K562 (cell line): ENCODE measurements around the gene MRAS. TPM values are rescaled to one million over a fixed set of nuclear protein-coding genes. Genes with fewer than 3 reads are reported as not detected.

ENCODE experiments used
- ATAC-seq: fragments of 200-7000 bp; cut with Tn5 transposase; 3 replicates; pipeline ENCODE4 v1.9.1; 2020; ENCODE audit warnings: moderate library complexity
- BruUV-seq: library from RNA; stranded (reverse); fragments of 400-500 nt; replicated peaks from 2 replicates; lab custom pipeline; 2021; lab: Mats Ljungman, UMichigan
- CTCF ChIA-PET: fragments of 300-600 bp; formaldehyde crosslinking; extraction: SDS; loops from one replicate; lab custom pipeline; 2021; ENCODE audit warnings: low intra/inter-chr PET ratio; lab: Yijun Ruan, JAX
- POLR2A ChIA-PET: fragments of 300-600, 350-650 bp; sonication (Branson Sonifier 250); formaldehyde crosslinking; extraction: SDS; loops from one replicate; lab custom pipeline; 2021; ENCODE audit warnings: antibody characterized with exemption, inconsistent platforms; lab: Yijun Ruan, JAX
- DNase-seq, 4 experiments: peaks; one replicate each; pipeline versions ENCODE4 v3.0.0 to v3.0.0-alpha.2; 2011 to 2018; ENCODE audit warnings: low spot score in 3 of 4, mixed read lengths in 3 of 4; ENCODE audit errors: extremely low read depth in 1 of 4
- FAIRE-seq: peaks from 2 replicates; lab custom pipeline; 2011; peaks lifted over from hg19 to GRCh38; lab: Jason Lieb, UNC
- H2AFZ ChIP-seq: 2 replicates; pipeline ENCODE4 v1.6.0; 2011; ENCODE audit warnings: low read depth, low read length, control low read depth, inconsistent platforms
- H3K27ac ChIP-seq: fragments of 200-600 bp; 3 replicates; pipeline ENCODE4 v1.8.0; 2011; ENCODE audit warnings: low read depth, mild to moderate bottlenecking, control low read depth, inconsistent platforms, low read length, moderate library complexity, mixed read lengths; ENCODE audit errors: extremely low read depth
- H3K27me3 ChIP-seq, 2 experiments: fragments of 300-600 bp in 1 of 2; 2 replicates in 1 of 2; 3 replicates in 1 of 2; pipeline versions ENCODE4 v1.6.0 to v1.8.0; 2011; ENCODE audit warnings: inconsistent platforms in 2 of 2, low read length in 2 of 2, mild to moderate bottlenecking in 1 of 2, mixed read lengths in 1 of 2, moderate library complexity in 1 of 2; ENCODE audit not compliant: control insufficient read depth in 2 of 2, insufficient read depth in 2 of 2
- H3K36me3 ChIP-seq: fragments of 300-600 bp; 3 replicates; pipeline ENCODE4 v1.8.0; 2011; ENCODE audit warnings: mild to moderate bottlenecking, low read length, inconsistent platforms; ENCODE audit not compliant: control insufficient read depth, insufficient read depth
- H3K4me1 ChIP-seq, 2 experiments: fragments of 200-600 bp in 1 of 2; replicated peaks in 1 of 2; 2 replicates in 1 of 2; 3 replicates in 1 of 2; pipeline versions ENCODE4 v1.5.1 to v1.8.0; 2011; ENCODE audit warnings: inconsistent platforms in 2 of 2, low read length in 2 of 2, mild to moderate bottlenecking in 1 of 2, mixed read lengths in 1 of 2, moderate library complexity in 1 of 2; ENCODE audit not compliant: control insufficient read depth in 2 of 2, insufficient read depth in 2 of 2
- H3K4me2 ChIP-seq: 2 replicates; pipeline ENCODE4 v1.6.1; 2011; ENCODE audit warnings: low read length, control low read depth, inconsistent platforms, mixed read lengths; ENCODE audit not compliant: insufficient read depth
- H3K4me3 ChIP-seq: fragments of 200-600 bp; sonication (generic), shearing (Covaris generic); 2 replicates; pipeline ENCODE4 v1.5.1; 2016; ENCODE audit warnings: control low read depth, inconsistent platforms
- H3K79me2 ChIP-seq: fragments of 200-600 bp; 3 replicates; pipeline ENCODE4 v1.8.0; 2011; ENCODE audit warnings: low read length, inconsistent platforms; ENCODE audit not compliant: control insufficient read depth, insufficient read depth
- H3K9ac ChIP-seq, 2 experiments: 2 replicates each; pipeline versions ENCODE4 v1.6.0 to v1.6.1; 2011; ENCODE audit warnings: low read depth in 2 of 2, low read length in 2 of 2, control low read depth in 1 of 2, inconsistent platforms in 1 of 2, mild to moderate bottlenecking in 1 of 2, mixed read lengths in 1 of 2; ENCODE audit not compliant: insufficient read depth in 1 of 2
- H3K9me1 ChIP-seq: one replicate; pipeline ENCODE4 v1.6.0; 2011; ENCODE audit warnings: inconsistent platforms, mild to moderate bottlenecking, low read length, moderate library complexity; ENCODE audit not compliant: control insufficient read depth, insufficient read depth
- H3K9me3 ChIP-seq: replicated peaks from 2 replicates; pipeline ENCODE4 v1.5.1; 2011; ENCODE audit warnings: low read depth, low read length, inconsistent platforms; ENCODE audit not compliant: control insufficient read depth, insufficient read depth
- H4K20me1 ChIP-seq: replicated peaks from 2 replicates; pipeline ENCODE4 v1.6.1; 2011; ENCODE audit warnings: low read length, inconsistent platforms, mixed read lengths; ENCODE audit not compliant: control insufficient read depth, insufficient read depth
- JUN ChIP-seq, 2 experiments: sonication (generic) in 1 of 2; formaldehyde crosslinking in 1 of 2; IDR thresholded peaks; 2 replicates each; pipeline versions ENCODE4 v1.6.1 to v1.8.0; 2012 to 2022; ENCODE audit warnings: borderline replicate concordance in 2 of 2, mild to moderate bottlenecking in 2 of 2, improper control_type of control experiment in 1 of 2, low read depth in 1 of 2, low read length in 1 of 2, missing genetic modification reagents in 1 of 2
- SUPT5H ChIP-seq: fragments of 450-650 bp; IDR thresholded peaks from 2 replicates; pipeline ENCODE4 v1.6.1; 2016
- ZKSCAN1 ChIP-seq: fragments of 150-350 bp; IDR thresholded peaks from 2 replicates; pipeline ENCODE4 v1.6.1; 2016; ENCODE audit warnings: low read depth, low read length
- WGBS: fragments of 100-300 bp; shearing (Covaris generic); methylation state at CpG from one replicate; pipeline ENCODE4 v1.1.6; 2016; ENCODE audit warnings: low coverage, mixed read lengths; ENCODE audit not compliant: insufficient coverage; ENCODE audit errors: missing lambda C conversion rate; 5-methylcytosine and 5-hydroxymethylcytosine counted together
- in situ Hi-C: fragments of 300-500 bp; cut with MboI; formaldehyde crosslinking; loops from 4 replicates; pipeline ENCODE4 v1.15.0; 2018; ENCODE audit warnings: inconsistent platforms, mixed read lengths
- intact Hi-C: fragments of 100-400 bp; cut with micrococcal nuclease; formaldehyde crosslinking; loops from 2 replicates; pipeline ENCODE4 v1.14.2; 2022
- polyA plus RNA-seq, 8 experiments: library from polyadenylated mRNA; depleted of rRNA in 4 of 8; stranded (reverse) in 5 of 8; unstranded in 3 of 8; fragments of >200 nt; fragmentation: Nextera tagmentation in 2 of 8; fragmentation: Illumina TruSeq in 1 of 8; extraction: Ambion mirVana in 2 of 8; extraction: Trizol in 1 of 8; gene quantifications; 2 replicates each; pipeline versions ENCODE4 v1.2.1 to v1.2.3, GENCODE V29; 2011 to 2014; ENCODE audit warnings: inconsistent platforms in 1 of 8, missing spikeins in 1 of 8
- total RNA-seq, 7 experiments: library from RNA; depleted of rRNA in 6 of 7; stranded (reverse); fragments of >200 nt in 6 of 7; fragmentation: Illumina TruSeq in 2 of 7; extraction: Trizol in 2 of 7; gene quantifications; 2 replicates each; pipeline versions ENCODE4 v1.2.1 to v1.2.3, GENCODE V29; 2011 to 2021; ENCODE audit warnings: low replicate concordance in 1 of 7
- TF ChIP-seq, protein P1 (sequence below), 2 experiments: fragments of 450-650 bp in 1 of 2; sonication (generic) in 1 of 2; formaldehyde crosslinking in 1 of 2; IDR thresholded peaks in 1 of 2; conservative IDR thresholded peaks in 1 of 2; 2 replicates each; pipeline versions ENCODE4 v1.6.1 to v1.8.1; 2016 to 2023; ENCODE audit warnings: mild to moderate bottlenecking in 2 of 2, moderate library complexity in 2 of 2, inconsistent platforms in 1 of 2, missing genetic modification reagents in 1 of 2

The MRAS gene
- total and polyA plus RNA-seq, 9 of the 15 experiments (the other 6 are each of a cell fraction or from before 2014, with no cell fraction given) = 1.5 to 10.0 (median 5.0) TPM

DNA sequence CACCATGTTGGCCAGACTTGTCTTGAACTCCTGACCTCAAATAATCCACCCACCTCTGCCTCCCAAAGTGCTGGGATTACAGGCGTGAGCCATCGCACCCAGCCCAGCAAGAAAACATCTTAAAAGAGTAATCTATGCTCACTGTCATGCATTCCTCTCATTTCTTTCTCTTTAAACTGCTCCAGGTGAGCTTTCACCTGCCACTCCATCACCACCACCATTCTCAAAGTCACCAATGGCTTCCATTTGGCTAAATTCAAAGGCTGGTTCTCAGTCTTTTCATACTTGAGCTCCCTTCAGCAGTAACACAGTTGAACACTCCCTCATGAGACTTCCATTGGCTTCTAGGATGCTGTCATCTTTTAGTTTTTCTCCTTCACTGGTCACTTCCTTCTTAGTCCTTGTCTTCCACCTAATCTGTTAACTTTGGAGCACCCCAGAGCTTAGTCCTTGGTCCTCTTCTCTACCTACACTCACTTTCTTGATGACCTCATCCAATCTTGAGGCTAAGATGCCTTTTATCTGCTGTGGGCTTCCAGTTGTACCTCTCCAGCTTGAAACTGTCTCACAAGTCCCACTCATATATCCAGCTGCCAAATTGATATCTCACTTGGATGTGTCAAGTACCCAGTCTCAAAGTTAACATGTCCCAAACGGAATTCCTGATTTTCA is 59.0 kb downstream of the MRAS start:
- Histone ChIP-seq H3K27ac (no peak overlapping the region), H3K4me1 (peaks cover 5 to 12% of the 10 kb centered on the region in 2 experiments; a peak in 3 of 5 replicates), H3K9me1 (no peaks in the 10 kb centered on the region), H3K4me2 (no peak overlapping the region), H3K9me3 (no peaks in the 10 kb centered on the region), H3K27me3 (peaks cover 0 to 11% of the 10 kb centered on the region in 2 experiments; a peak in 2 of 5 replicates), H4K20me1 (no peaks in the 10 kb centered on the region), H3K4me3 (no peak overlapping the region), H2AFZ (no peak overlapping the region), H3K36me3 (no peaks in the 10 kb centered on the region), H3K9ac (no peak overlapping the region), H3K79me2 (no peaks in the 10 kb centered on the region)
- POLR2A ChIA-PET = no interaction called here
- TF ChIP-seq, protein P1, sequence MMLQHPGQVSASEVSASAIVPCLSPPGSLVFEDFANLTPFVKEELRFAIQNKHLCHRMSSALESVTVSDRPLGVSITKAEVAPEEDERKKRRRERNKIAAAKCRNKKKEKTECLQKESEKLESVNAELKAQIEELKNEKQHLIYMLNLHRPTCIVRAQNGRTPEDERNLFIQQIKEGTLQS (IDR thresholded peaks at IDR 0.05) = peak; percentile 59
- TF ChIP-seq, protein P1 (CRISPR knock-in tag; conservative IDR thresholded peaks at IDR 0.05) = no peak
- TF ChIP-seq JUN (IDR thresholded peaks at IDR 0.05; ENCODE audit: borderline replicate concordance, low read depth, low read length) = 0 out of 2 replicates have a peak, but pooled peaks have one; percentile 18
- no peak for TF ChIP-seq JUN (CRISPR knock-in tag; IDR thresholded peaks at IDR 0.05; ENCODE audit: borderline replicate concordance)
- TF ChIP-seq ZKSCAN1 = no peak
- TF ChIP-seq SUPT5H = no peak
- no peak for FAIRE-seq
- WGBS = 10% methylated on average over 3 of the region's 3 CpGs
- DNase-seq = no peak
- intact Hi-C loops (loop anchor here (5.0 kb wide), 1 partner anchor 75 kb away; no protein-coding TSS in a partner anchor), in situ Hi-C loops (no loop called here)
- no peak for ATAC-seq
- CTCF ChIA-PET = no interaction called here
- no TSS peak for BruUV-seq
